ENCODE results near the gene FBLN1.

GRCh38 chr22:45508814-45509213, 6.1 kb downstream of the FBLN1 start:
- TF ChIP-seq CTCF (conservative IDR thresholded peaks at IDR 0.05; ENCODE audit: low read length) (no peak), EZH2phosphoT487 (IDR thresholded peaks at IDR 0.05; ENCODE audit: borderline replicate concordance) (no peak)
